ENCODE measurements around the gene GNAS-AS1. TPM values are rescaled to one million over a fixed set of nuclear protein-coding genes. Genes with fewer than 3 reads are reported as not detected.

Gene GNAS-AS1
- total RNA-seq, 3 donors from 2014 or later = 0.48 to 1.5 (median 0.98) TPM

DNA sequence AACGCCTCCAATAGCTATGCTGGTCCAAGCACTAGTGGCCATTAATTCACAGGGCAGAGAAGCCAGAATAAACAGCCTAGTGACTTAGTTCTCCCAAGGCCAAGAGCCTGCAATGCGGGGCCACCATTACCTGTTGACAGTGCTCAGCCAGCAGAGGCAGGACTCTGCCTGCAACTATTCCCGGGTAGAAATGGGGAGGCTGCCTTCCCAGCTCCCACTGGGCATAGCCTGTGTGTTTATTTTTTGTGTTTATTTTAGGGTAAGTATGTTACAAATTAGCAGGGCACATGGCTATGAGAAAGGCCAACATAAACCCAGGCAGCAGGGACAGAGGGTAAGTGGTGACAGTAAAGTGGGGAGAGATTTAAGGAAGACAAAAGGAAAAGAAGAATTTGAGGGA, 5.0 kb downstream of the GNAS-AS1 start:
- TF ChIP-seq POLR2AphosphoS5 (IDR thresholded peaks at IDR 0.05) = no peak
- TF ChIP-seq, protein P1, sequence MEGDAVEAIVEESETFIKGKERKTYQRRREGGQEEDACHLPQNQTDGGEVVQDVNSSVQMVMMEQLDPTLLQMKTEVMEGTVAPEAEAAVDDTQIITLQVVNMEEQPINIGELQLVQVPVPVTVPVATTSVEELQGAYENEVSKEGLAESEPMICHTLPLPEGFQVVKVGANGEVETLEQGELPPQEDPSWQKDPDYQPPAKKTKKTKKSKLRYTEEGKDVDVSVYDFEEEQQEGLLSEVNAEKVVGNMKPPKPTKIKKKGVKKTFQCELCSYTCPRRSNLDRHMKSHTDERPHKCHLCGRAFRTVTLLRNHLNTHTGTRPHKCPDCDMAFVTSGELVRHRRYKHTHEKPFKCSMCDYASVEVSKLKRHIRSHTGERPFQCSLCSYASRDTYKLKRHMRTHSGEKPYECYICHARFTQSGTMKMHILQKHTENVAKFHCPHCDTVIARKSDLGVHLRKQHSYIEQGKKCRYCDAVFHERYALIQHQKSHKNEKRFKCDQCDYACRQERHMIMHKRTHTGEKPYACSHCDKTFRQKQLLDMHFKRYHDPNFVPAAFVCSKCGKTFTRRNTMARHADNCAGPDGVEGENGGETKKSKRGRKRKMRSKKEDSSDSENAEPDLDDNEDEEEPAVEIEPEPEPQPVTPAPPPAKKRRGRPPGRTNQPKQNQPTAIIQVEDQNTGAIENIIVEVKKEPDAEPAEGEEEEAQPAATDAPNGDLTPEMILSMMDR (IDR thresholded peaks at IDR 0.05) = no peak
- Histone ChIP-seq H3K4me1 (no peaks in the 10 kb centered on the region), H3K27ac (no peak overlapping the region), H3K9me3 (no peaks in the 10 kb centered on the region), H3K27me3 (peaks cover 0 to 12% of the 10 kb centered on the region in 2 donors), H3K36me3 (no peaks in the 10 kb centered on the region), H3K4me3 (no peak overlapping the region)
- no peak for DNase-seq (ENCODE audit: low spot score in 2 of 2)
- intact Hi-C loops (cut with DNase I; ENCODE audit: low total_unique reads) = loop anchor here (5.0 kb wide), 1 partner anchor 1298 kb away; no protein-coding TSS in a partner anchor

DNA sequence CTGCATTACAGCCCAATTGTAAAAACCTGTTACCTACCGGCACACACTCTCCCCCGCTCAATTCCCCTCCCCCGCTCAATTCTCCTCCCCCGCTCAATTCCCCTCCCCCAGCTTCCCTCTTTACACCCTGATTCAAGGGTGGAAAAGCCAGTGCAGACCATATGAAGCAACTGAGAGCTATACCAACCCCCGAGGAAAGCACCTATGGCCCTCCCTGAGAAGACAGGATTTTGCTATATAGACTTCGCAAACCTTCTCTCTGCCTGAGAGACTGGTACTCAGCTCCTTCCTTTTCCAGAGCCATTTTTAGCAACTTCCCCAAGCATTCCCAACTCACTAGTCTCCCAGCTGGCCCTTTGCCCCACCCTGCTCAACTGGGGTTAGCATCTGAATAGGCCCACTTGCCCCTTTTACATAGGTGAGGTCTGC, 7.6 kb downstream of the GNAS-AS1 start:
- DNase-seq (ENCODE audit: low spot score in 2 of 2) = no peak
- peaks cover 0 to 22% of the 10 kb centered on the region in 2 donors for H3K27me3 ChIP-seq

DNA sequence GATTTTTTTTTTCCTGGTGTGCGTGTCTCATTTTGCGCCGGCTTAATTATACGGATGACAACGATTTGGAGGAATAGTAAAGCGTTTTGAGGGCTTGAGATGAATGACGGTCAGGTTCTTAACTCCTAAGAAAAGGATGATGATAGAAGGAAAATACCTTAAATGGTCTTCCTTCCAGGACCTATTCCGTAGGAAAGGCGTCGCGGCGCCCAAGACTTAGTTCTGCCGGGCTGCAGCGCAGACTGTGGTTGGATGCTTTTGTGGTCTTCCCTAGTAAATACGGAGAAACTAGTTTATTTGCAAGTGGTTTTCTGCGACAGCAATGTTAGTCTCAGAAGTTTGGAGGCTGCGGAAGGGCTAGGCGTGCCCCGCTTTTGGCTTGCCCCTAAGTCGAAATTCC, 8.4 kb downstream of the GNAS-AS1 start:
- DNase-seq (ENCODE audit: low spot score in 2 of 2) = no peak
- Histone ChIP-seq H3K36me3 (no peaks in the 10 kb centered on the region), H3K4me1 (no peaks in the 10 kb centered on the region), H3K27me3 (peaks cover 0 to 22% of the 10 kb centered on the region in 2 donors), H3K9me3 (no peaks in the 10 kb centered on the region), H3K27ac (no peak overlapping the region), H3K4me3 (no peak overlapping the region)
- TF ChIP-seq, protein P1 (IDR thresholded peaks at IDR 0.05) = no peak
- TF ChIP-seq POLR2A (IDR thresholded peaks at IDR 0.05) = no peak
- TF ChIP-seq POLR2AphosphoS5 (IDR thresholded peaks at IDR 0.05) = no peak
- intact Hi-C loops (cut with DNase I; ENCODE audit: low total_unique reads) = no loop called here

More for the DNA sequence above, 7.6 kb downstream of the GNAS-AS1 start:
- Histone ChIP-seq H3K27ac (no peak overlapping the region), H3K4me1 (no peaks in the 10 kb centered on the region), H3K4me3 (no peak overlapping the region), H3K9me3 (no peaks in the 10 kb centered on the region), H3K36me3 (no peaks in the 10 kb centered on the region)
- intact Hi-C loops (cut with DNase I; ENCODE audit: low total_unique reads) = no loop called here
- TF ChIP-seq POLR2AphosphoS5 (IDR thresholded peaks at IDR 0.05) = no peak

- no peaks in the 10 kb centered on the region for H3K4me1 ChIP-seq
- no peak overlapping the region for H3K4me3 ChIP-seq
- no peaks in the 10 kb centered on the region for H3K9me3 ChIP-seq
- TF ChIP-seq, protein P1 (IDR thresholded peaks at IDR 0.05) = no peak
- no peak for TF ChIP-seq POLR2A (IDR thresholded peaks at IDR 0.05)
- TF ChIP-seq POLR2AphosphoS5 (IDR thresholded peaks at IDR 0.05) = no peak
- no peak overlapping the region for H3K27ac ChIP-seq
- peaks cover 0 to 22% of the 10 kb centered on the region in 2 donors for H3K27me3 ChIP-seq
- H3K36me3 ChIP-seq = no peaks in the 10 kb centered on the region
- intact Hi-C loops (cut with DNase I; ENCODE audit: low total_unique reads) = no loop called here
- no peak for DNase-seq (ENCODE audit: low spot score in 2 of 2)
Measured at GRCh38 chr20:58841539-58842264, 9.0 kb downstream of the GNAS-AS1 start.

- Histone ChIP-seq H3K27ac (no peak overlapping the region), H3K4me3 (no peak overlapping the region), H3K36me3 (no peaks in the 10 kb centered on the region), H3K9me3 (no peaks in the 10 kb centered on the region), H3K4me1 (no peaks in the 10 kb centered on the region), H3K27me3 (peaks cover 0 to 22% of the 10 kb centered on the region in 2 donors)
- intact Hi-C loops (cut with DNase I; ENCODE audit: low total_unique reads) = no loop called here
- no peak for DNase-seq (ENCODE audit: low spot score in 2 of 2)
- TF ChIP-seq POLR2A (IDR thresholded peaks at IDR 0.05) (no peak), POLR2AphosphoS5 (IDR thresholded peaks at IDR 0.05) (no peak)
- TF ChIP-seq, protein P1 (IDR thresholded peaks at IDR 0.05) = no peak
Measured at GRCh38 chr20:58840816-58841538, 9.7 kb downstream of the GNAS-AS1 start.
